ENCODE measurements around the gene FBXW5.

The FBXW5 gene

DNA sequence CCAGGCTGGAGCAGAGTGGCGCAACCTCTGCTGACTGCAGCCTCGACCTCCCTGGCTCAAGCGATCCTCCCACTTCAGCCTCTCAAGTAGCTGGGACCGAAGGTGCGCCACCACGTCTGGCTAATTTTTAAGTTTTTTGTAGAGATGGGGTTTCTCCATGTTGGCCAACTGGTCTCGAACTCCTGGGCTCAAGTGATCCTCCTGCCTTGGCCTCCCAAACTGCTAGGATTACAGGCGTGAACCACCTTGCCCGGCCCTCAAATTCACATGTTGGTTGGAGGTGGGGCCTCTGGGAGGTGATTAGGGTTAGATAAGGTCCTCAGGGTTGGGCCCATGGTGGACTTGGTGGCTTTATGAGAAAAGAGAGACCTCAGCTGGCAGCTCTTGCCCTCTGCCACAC is 17.6 kb upstream of the FBXW5 start:
- in situ Hi-C loops (cut with MboI; ENCODE audit: low sequenced_read_pairs) = no loop called here

DNA sequence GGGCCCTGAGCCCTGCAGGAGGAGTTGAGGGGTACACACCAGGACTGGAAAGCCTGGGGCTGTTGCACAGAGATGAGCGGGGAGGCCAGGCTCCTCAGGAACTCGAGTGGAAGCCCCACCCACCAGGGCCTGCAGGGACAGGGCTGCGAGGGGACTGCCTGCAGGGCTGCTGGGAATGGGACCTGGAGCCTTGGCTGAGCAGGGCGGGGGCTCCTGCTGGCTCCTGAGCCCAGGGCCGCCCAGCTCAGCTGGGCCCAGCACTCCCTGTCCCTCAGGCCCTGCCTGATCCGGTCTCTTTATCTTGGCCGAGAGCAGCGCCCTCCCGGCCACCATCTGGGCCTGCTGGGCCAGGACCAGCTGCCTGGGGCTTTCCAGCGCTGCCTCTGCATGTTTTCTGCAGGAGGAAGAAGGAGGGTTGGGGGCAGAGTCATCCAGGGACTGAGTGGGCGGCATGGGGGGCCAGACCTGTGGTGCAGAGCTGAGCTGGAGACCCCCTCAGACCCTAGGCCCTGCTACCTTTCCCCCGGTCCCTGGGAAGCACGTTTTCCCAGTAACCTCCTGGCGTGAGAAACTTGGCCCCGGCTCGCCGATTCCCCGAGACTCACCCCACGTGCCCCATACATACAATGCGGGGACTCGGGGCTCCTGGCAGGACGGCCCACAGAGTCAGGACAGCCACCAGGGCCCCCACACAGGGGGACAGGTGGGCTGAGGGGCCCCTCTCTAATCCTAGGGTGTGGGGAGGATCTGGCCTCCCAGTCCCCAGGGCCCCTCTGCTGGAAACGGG is 16.9 kb upstream of the FBXW5 start:
- in situ Hi-C loops (cut with MboI; ENCODE audit: low sequenced_read_pairs) = no loop called here

DNA sequence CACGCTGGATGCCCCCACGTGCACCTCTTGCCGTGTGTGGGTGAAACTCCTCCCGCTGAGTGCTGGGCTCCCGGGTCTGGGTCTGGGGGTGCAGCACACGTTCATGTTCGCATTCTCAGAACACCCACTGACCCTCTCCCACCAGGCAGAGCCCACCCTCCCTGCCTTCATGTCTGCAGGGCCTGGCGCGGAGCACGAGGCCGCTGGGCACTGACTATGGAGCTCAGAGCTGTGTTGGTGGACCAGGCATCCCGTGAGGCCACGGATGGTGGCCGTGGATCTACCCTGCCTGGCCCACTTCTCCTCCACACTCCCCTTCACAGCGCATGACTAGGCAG is 16.4 kb upstream of the FBXW5 start:
- in situ Hi-C loops (cut with MboI; ENCODE audit: low sequenced_read_pairs) = no loop called here

DNA sequence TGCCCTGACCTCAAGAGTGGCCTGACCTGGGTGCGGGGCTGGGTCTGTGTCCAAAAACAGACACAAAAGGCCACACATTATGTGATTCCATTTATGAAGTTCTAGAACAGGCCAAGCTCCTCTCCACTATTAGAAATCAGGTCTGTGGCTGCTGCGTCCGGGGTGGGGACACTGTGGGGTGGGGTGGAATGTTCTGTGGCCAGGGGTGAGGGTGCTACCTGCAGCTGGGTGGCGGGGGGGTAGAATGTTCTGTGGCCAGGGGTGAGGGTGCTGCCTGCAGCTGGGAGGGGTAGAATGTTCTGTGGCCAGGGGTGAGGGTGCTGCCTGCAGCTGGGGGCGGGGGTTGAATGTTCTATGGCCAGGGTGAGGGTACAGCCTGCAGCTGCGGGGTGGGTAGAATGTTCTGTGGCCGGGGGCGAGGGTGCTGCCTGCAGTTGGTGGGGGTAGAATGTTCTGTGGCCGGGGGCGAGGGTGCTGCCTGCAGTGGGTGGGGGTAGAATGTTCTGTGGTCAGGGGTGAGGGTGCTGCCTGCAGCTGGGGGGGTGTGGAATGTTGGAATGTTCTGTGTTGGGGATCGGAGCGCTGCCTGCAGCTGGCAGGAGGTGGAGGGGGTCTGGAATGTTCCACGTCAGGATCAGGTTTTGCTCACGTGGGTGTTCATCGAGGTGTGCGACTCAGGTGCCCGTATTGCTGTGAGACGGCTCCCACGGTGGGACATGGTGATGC is 15.8 kb upstream of the FBXW5 start:
- in situ Hi-C loops (cut with MboI; ENCODE audit: low sequenced_read_pairs) = no loop called here

DNA sequence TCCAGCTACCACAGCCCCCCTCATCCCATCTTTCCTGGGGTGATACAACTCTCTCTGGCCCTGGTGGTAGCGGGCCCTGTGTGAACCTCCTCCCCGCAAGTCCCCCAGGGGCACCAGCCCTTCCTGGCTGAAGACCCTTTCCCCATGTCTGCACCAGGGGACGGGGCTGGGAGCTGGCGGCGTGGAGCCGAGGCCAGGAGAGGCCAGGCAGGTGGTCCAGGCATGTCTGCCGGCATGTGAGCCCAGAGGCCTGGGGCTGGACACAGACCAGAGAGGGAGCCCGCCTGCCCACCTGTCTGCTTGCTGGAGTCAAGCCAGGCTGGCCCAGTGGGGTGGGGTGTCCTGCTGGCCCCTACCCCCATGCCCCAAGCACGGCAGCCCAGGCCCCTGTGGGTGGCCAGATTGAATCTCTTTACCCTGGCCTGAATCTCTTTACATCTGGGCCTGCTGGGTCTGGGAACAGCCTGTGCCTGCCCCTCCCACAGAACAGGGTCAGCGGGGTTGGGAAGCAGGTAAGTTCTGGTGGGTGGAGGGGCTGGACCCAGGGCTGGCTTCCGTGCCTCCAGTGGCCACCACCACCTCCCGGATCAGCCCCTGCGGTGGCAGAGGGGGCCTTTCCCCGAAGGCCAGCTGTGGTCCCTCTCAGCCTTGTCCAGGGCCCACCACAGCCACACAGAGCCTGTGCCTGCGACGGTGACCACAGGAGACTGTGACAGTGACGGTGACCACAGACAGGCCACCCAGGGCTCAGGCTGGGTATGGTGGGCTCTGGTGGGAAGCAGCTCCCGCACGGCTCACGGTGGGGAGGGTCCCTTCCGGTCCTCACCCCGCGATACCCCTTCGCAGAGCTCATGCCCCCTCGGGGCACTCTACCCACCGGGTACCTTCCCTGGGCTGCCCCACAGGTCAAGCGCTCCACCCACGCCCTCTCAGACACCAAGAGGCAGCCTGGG is 14.6 kb upstream of the FBXW5 start:
- in situ Hi-C loops (cut with MboI; ENCODE audit: low sequenced_read_pairs) = no loop called here

DNA sequence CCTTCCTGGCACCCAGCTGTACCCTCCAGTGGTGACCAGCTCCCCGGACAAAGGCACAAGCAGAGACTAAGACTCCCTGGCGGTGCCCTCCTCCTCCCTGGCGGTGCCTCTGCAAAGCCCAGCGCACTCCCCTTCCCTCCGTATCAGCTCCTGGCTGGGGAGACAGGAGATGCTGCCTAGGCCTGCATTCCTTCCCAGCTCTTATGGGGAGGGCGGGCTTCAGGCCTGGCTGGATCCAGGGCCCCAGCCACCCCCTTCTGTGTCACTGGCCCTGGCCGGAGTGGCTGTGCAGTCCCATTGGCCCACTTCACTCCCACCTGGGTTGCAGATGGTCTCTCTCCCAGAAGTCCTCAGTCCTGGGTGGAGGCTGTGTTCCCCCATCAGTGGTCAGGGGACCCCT is 13.9 kb upstream of the FBXW5 start:
- in situ Hi-C loops (cut with MboI; ENCODE audit: low sequenced_read_pairs) = no loop called here

DNA sequence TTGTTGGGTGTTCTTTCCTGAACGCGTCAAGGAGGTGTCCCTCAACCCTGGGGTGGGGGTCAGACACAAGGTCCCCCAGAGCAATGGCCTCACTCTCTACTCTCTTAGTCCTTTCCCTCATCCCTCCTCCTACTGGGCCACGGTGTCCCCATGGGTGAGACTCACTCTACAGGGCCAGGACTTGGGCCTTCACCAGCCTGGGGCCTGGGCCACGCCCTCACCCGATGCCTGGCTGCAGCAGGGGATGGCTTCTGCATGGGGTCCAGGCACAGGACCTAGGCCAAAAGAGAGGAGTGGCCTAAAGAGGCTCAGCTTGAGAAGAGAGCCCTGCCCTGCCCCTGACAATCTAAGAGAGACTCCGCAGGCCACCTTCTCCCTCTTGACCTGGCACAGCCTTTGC is 13.4 kb upstream of the FBXW5 start:
- in situ Hi-C loops (cut with MboI; ENCODE audit: low sequenced_read_pairs) = no loop called here

DNA sequence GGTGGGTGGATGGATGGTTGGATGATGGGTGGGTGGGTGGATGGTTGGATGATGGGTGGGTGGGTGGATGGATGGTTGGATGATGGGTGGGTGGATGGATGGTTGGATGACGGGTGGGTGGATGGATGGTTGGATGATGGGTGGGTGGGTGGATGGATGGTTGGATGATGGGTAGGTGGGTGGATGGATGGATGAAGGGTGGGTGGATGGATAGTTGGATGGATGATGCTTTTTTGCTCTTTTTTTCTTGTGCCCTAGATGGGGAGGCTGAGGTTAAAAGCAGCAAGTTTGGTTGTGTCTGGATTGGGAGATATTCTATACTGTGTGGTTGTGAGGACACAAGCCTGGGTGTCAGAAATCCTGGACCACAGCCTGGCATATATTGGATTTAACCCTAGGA is 12.9 kb upstream of the FBXW5 start:
- in situ Hi-C loops (cut with MboI; ENCODE audit: low sequenced_read_pairs) = no loop called here

DNA sequence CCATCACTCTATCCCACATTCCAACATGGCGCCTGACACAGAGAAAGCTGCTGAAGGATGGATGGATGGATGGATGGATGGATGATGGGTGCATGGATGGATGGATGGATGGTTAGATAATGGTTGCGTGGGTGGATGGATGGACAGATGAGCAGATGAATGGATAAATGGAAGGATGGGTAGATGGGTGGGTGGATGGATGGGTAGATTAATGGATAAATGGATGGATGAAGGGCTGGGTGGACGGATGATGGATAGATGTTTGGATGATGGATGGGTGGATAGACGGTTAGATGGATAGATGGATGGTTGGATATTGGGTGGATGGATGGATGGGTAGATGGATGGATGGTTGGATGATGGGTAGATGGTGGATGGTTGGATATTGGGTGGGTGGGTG is 12.1 kb upstream of the FBXW5 start:
- in situ Hi-C loops (cut with MboI; ENCODE audit: low sequenced_read_pairs) = no loop called here

DNA sequence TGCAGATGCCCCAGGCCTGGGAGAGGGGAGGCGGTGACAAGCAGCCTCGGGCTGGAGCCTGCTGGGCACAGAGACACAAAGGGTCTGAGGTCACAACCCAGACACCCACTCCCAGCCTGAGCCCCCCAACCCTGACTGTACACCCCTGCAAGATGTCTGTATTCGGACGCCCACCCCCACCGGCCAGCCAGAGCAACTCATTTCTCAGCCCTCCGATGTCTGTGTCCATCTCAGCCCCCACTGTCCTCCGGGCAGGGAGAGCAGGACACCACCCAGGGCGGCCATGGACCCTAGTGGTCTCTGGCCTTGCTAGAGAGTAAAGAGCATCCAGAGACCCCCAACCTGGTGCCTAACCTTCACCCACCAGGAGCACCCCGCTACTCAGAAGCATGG is 11.4 kb upstream of the FBXW5 start:
- in situ Hi-C loops (cut with MboI; ENCODE audit: low sequenced_read_pairs) = no loop called here

DNA sequence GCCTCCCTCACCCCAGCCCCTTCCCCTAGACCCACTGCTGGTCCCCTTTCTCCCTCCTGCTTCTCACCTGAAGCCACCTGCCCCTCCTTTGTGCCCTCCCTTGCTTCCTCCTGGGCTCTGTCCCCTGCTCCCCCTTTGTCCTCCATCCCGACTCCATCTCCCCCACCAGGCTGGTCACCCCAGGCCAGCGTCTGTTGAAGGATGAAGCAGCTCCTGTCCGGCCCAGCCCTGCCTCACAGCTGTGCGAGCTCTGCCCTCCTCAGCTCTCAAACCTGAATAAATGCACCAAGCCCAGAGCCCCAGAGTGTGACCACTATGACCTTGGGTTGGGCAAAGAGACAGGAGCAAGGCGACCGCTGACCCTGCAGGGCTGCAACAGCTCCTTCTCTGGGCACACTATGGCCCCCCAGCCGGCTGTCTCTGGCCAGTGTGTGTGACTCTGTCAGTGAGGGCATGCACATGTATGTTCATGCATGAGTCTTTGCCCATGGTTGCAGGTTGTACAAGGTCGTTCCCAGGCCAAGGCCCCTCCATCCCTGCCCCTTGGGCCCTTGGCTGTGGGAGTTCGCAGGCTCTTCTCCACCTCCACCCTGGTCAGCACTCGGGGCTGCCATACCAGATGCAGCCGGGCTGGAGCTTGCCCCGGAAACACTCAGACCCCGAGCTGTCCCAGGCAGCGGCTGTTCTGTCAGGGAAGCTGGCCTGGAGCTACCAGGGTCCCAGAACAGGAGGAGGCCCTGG is 10.8 kb upstream of the FBXW5 start:
- in situ Hi-C loops (cut with MboI; ENCODE audit: low sequenced_read_pairs) = no loop called here

DNA sequence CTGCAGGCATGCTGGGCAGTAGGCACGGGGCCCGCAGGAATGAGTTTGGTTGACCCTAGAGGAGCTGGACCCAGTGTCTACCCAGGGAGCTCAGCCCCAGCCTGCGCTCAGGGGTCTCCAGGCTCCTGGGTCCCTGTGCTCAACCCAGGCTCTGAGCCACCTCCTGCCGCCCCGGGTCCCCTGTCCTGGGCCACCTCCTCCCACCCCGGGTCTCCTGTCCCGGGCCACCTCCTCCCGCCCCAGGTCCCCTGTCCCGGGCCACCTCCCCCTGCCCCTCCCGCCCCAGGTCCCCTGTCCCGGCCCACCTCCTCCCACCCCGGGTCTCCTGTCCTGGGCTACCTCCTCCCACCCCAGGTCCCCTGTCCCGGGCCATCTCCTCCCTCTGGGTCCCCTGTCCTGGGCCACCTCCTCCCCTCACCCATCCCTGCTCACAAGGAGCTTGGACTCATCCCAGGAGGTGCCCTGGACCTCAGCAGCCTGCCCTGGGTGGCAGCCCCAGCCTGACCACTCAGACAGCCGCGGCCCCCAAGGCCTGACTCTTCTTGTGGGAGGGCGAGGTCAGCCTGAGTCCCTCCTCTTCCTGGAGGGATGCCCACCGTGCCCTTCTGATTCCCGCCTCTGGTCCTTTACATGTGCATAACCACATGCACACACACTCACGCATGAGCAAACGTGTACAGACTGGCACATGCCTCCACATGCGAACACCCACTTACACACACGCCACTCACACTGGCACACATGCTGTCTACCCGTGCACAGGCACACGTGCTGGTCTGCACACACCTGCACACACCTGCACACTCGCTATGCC is 9.9 kb upstream of the FBXW5 start:
- in situ Hi-C loops (cut with MboI; ENCODE audit: low sequenced_read_pairs) = no loop called here

DNA sequence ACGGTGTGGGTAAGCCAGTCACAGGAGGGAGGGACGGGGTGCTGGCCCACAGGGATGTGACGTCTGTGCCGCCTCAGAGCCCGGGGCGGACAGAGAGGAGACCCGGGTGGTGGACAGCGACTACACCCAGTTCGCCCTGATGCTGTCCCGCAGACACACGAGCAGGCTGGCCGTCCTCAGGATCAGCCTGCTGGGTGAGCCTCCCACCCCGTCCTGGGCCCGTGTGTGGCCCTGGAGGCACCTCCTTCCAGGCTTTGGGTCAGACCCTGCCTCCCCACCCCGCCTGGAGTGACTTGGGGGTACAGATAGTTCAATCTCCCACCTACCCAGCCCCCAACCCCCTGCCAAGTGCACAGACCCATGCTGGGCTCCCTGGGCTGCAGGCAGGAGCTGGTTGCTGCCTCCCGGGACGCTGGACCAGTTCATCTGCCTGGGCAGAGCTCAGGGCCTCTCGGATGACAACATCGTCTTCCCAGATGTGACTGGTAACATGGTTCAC is 9.3 kb upstream of the FBXW5 start:
- in situ Hi-C loops (cut with MboI; ENCODE audit: low sequenced_read_pairs) = no loop called here

DNA sequence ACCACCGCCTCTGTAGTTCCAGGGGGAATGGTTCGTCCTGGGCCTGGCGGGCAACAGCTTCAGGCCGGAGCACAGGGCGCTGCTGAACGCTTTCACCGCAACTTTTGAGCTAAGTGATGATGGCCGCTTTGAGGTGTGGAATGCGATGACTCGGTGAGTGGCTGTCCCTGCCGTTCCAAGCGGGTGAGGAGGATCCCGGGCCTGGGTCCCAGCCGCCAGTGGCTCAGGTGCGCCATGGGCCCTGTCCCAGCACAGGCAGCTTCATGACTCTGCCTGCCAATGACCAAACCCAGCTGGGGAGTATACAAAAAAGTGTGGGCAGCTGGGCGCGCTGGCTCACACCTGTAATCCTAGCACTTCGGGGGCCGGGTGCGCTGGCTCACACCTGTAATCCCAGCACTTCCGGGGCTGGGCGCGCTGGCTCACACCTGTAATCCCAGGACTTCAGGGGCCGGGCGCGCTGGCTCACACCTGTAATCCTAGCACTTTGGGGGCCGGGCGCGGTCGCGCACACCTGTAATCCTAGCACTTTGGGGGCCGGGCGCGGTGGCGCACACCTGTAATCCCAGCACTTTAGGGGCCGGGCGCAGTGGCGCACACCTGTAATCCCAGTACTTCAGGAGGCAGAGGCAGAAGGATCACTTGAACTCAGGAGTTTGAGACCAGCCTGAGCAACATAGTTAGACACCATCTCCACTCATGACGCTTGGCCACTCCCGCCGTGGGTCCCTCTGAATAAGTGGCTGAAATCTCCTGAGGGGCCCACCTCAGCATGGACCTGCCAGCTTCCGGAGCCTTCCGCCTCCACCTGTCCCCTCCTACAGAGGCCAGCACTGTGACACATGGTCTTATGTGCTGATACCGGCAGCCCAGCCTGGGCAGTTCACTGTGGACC is 8.6 kb upstream of the FBXW5 start:
- in situ Hi-C loops (cut with MboI; ENCODE audit: low sequenced_read_pairs) = no loop called here

DNA sequence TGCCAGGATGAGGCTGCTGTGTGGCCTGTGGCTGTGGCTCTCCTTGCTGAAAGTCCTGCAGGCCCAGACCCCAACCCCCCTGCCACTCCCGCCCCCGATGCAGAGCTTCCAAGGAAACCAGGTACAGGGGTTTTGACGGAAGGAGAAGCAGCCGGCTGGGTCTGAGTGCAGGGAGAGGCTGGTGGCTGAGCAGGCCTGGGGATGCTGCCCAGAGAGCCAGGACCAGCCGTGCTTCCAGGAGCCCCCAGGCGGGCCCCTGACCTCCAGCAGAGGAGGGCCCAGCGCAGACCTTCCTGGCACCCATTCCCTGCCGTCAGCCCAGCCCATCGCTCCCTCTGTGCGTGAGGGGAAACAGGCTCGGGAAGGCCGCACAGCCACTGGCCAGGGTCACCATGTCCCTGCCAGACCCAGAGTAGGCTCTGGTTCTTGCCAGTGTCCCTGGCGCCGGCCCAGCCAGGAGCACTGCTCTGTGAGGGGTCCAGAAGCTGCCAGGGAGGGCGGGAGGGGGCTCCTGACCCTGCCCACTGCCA is 7.8 kb upstream of the FBXW5 start:
- in situ Hi-C loops (cut with MboI; ENCODE audit: low sequenced_read_pairs) = no loop called here

DNA sequence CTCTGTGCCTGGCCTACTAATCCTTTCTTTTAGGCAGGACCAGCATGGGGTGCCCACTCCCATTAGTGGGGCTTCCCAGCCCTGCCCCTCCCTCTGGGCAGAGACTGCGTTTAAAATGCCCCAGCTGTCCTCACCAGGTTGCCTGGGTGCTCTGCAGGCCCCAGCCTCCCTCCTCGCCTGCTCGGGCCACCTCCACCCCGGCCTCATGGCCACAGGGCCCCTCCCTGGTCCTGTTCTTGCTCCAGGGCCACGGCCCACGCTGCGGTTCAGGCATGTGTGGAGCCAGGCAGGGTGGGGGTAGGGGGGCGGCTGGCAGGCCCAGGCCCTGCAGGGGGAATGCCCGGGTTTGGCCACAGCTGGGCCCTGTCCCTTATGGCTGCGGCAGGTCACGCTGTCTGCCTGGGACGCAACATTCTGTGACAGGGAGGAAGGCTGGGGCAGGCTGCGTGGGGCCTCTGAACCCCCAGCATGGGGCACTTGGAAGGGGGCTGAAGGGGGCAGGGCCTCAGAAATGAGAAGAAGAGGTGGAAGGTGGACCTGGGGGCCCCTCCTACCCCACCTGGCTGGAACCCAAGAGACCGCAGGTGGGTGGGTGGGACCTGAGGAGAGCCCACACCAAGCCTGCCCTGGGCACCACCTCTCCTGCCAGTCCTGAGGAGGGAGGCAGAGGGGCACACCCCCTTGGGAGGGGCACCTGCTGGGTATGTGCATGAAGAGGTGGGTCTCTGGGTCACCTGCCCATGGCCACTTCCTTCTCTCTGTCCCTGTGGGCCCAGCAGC is 7.2 kb upstream of the FBXW5 start, which contains the start of gene LCN12:
Gene LCN12, plus strand, starts transcription at position 733 of the 780 bp plus-strand sequence. CDS start 55 bp downstream, outside the sequence.
- in situ Hi-C loops (cut with MboI; ENCODE audit: low sequenced_read_pairs) = no loop called here

DNA sequence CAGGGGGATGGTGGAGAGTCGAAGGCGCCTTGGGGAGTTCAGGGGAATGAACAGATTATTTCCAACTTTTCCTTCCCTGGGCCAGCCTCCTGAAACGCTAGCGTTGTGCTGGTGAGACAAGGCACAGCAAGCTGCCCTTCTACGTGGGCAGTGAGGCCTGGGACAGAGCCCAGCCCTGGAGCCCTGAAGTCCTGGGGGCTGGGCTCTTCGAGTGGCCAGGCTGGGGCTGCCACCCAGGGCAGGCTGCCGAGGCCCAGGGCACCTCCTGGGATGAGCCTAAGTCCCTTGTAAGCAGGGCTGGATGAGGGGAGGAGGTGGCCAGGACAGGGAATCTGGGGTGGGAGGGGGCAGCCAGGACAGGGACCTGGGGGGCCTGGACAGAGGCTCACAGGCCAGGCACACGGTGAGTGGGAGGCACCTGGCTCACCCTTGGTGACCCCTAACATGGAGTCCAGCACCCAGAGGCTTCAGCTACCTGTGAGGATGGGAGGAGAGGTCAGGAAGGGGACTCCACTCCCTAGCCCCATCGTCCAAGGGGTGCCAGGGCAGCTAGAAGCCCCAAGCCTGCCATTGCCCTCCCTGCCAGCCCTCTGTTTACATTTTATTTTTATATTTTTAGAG is 6.2 kb upstream of the FBXW5 start:
- in situ Hi-C loops (cut with MboI; ENCODE audit: low sequenced_read_pairs) = no loop called here
